ENCODE results near the gene PDZD8. TPM values are rescaled to one million over a fixed set of nuclear protein-coding genes. Genes with fewer than 3 reads are reported as not detected.

Gene PDZD8
- polyA plus RNA-seq (ENCODE audit: insufficient read length in 3 of 3), result 10 to 100 TPM; 39.7 to 46.1 (median 41.1) TPM
- long read RNA-seq, donor 1, full-length matches to known transcripts, result 6 of 14 reads
- long read RNA-seq, donor 1, partial matches to known transcripts, result 8 of 14 reads
- long read RNA-seq, donor 1, other reads (novel, unspliced or antisense), result 0 of 14 reads
- long read RNA-seq, donor 2, full-length matches to known transcripts, result 8 of 8 reads
- long read RNA-seq, donor 2, partial matches to known transcripts, result 0 of 8 reads
- long read RNA-seq, donor 2, other reads (novel, unspliced or antisense), result 0 of 8 reads
- long read RNA-seq, donor 3, full-length matches to known transcripts, result 9 of 32 reads
- long read RNA-seq, donor 3, partial matches to known transcripts, result 23 of 32 reads
- long read RNA-seq, donor 3, other reads (novel, unspliced or antisense), result 0 of 32 reads
- long read RNA-seq, donor 4, full-length matches to known transcripts, result 6 of 12 reads
- long read RNA-seq, donor 4, partial matches to known transcripts, result 6 of 12 reads
- long read RNA-seq, donor 4, other reads (novel, unspliced or antisense), result 0 of 12 reads
- long read RNA-seq, donor 5, result 0 reads
- long read RNA-seq, donor 6, full-length matches to known transcripts, result 5 of 15 reads
- long read RNA-seq, donor 6, partial matches to known transcripts, result 10 of 15 reads
- long read RNA-seq, donor 6, other reads (novel, unspliced or antisense), result 0 of 15 reads
- long read RNA-seq, donor 7, full-length matches to known transcripts, result 8 of 15 reads
- long read RNA-seq, donor 7, partial matches to known transcripts, result 7 of 15 reads
- long read RNA-seq, donor 7, other reads (novel, unspliced or antisense), result 0 of 15 reads
- long read RNA-seq, donor 8, full-length matches to known transcripts, result 15 of 37 reads
- long read RNA-seq, donor 8, partial matches to known transcripts, result 22 of 37 reads
- long read RNA-seq, donor 8, other reads (novel, unspliced or antisense), result 0 of 37 reads
- long read RNA-seq, donor 9, full-length matches to known transcripts, result 7 of 17 reads
- long read RNA-seq, donor 9, partial matches to known transcripts, result 10 of 17 reads
- long read RNA-seq, donor 9, other reads (novel, unspliced or antisense), result 0 of 17 reads
- long read RNA-seq, donor 10, full-length matches to known transcripts, result 11 of 20 reads
- long read RNA-seq, donor 10, partial matches to known transcripts, result 9 of 20 reads
- long read RNA-seq, donor 10, other reads (novel, unspliced or antisense), result 0 of 20 reads
- long read RNA-seq, donor 11, full-length matches to known transcripts, result 11 of 17 reads
- long read RNA-seq, donor 11, partial matches to known transcripts, result 6 of 17 reads
- long read RNA-seq, donor 11, other reads (novel, unspliced or antisense), result 0 of 17 reads
- long read RNA-seq, donor 12, result 0 reads
- long read RNA-seq, donor 13, result 0 reads
- long read RNA-seq, donor 14, full-length matches to known transcripts, result 1 of 7 reads
- long read RNA-seq, donor 14, partial matches to known transcripts, result 6 of 7 reads
- long read RNA-seq, donor 14, other reads (novel, unspliced or antisense), result 0 of 7 reads
- long read RNA-seq, donor 15, partial matches to known transcripts, result 7 of 7 reads
- long read RNA-seq, donor 15, other reads (novel, unspliced or antisense), result 0 of 7 reads
- long read RNA-seq, donor 16, full-length matches to known transcripts, result 23 of 58 reads
- long read RNA-seq, donor 16, partial matches to known transcripts, result 35 of 58 reads
- long read RNA-seq, donor 16, other reads (novel, unspliced or antisense), result 0 of 58 reads

DNA sequence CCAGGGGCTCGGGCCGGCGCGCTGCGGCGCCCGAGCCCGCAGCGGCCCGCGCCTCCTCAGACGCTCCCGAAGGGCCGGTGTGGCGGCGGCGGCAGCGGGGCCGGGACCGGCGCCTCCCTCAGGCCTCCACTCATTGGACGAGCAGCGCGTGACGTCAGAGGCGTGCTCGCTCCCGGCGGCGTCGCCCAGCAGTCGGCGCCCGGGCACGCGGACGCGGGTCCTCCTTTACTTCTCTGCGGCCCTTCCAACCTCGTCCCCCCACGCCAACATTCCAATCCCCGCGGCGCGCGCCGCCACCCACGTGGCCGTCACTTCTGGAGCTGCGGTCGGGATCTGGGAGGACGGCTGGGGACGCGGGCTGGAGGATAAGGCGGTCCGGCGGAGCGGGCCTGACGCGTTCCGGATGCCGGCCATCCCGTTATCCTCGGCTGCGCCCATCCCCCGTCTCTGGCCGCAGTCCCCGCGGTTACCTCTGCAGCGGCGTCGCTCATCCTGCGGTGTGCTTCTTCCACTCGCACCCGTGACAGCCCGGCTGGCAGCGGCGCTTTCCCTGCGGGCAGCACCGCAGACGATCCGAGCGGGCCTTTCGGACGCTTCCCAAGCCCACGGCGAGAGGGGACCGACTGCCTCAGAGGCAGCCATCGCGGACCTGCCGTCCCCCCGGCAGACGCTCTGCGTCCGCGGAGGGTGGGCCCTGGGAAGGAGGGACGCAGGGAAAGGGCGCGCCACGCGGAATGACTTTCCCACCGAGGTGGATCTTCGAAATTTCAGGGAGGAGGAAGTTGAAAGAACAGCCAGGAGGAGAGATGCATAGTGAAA lies at the start of gene PDZD8:
PDZD8 (minus strand) TSS at position 81 of the 819 bp plus-strand sequence. CDS start 213 bp downstream, outside the sequence.
- DNase-seq (ENCODE audit: extremely low read depth in 1 of 11, low read depth in 9 of 11, low spot score in 4 of 11), result peak; percentile 89 to 95 (median 94)

- no peak for DNase-seq (ENCODE audit: extremely low read depth in 1 of 11, low read depth in 9 of 11, low spot score in 4 of 11)
These were observed 48.9 kb upstream of the PDZD8 start for GRCh38 chr10:117424171-117424570.

- DNase-seq (ENCODE audit: extremely low read depth in 1 of 11, low read depth in 9 of 11, low spot score in 4 of 11), result no peak
These were observed 46.7 kb upstream of the PDZD8 start for GRCh38 chr10:117421985-117422384.

DNA sequence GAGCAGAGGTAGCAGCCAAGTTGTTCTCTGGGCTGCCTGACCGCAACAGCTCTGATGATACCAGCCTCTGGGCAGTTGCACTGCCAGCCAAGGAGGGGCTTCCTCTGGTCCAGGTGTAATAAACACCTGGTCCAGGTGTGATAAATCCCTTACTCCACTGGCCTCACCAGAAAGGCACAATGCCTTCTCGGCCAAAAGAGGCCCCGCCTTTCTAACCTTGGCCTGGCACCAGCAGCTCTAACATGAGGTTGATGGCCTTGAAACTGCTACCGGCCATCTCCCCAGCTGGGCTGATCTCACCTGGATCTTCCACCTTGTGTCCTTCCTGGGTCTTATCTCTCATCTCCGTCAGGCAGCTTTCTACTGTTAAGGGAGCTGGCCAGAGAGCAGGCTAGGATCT lies 45.5 kb upstream of the PDZD8 start:
- DNase-seq (ENCODE audit: extremely low read depth in 1 of 11, low read depth in 9 of 11, low spot score in 4 of 11), result no peak

DNA sequence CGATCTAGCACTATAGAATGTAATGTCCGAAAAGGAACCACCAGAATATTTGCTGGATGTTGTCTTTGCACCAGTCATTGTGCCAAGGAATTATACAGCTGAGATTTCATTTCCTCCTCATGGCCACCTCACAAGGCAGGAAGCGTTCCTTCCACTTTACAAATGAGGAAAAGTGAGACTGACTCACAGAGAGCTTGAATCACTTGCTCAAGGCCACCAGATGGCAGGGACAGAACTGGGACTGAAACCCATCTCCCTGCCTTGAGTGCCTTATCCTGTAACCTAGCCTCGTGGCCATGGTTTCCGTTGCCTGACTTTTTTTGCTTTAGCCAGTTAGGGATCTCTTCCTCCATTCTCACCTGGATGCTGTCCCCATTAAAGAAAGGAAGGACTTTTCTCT lies 44.7 kb upstream of the PDZD8 start:
- no peak for DNase-seq (ENCODE audit: extremely low read depth in 1 of 11, low read depth in 9 of 11, low spot score in 4 of 11)

DNA sequence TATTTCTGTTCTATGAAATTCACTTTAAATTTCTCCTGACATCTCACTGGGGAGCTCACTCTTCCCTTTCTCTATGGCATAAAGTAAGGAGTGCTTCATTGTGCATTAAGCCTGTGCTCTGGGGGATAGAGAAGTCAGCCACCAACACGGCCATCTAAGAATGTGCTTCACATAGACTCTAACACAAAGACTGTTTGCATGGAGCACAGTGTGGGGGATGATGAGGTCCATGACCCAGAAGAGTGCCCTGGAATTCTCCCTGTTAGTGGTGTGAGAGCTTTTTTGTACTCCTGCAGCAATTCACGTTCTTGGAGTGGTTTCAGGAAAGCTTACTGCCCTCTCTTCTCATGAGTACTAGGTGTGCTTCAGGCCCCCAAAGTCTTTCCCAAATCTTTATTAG lies 43.9 kb upstream of the PDZD8 start:
- no peak for DNase-seq (ENCODE audit: extremely low read depth in 1 of 11, low read depth in 9 of 11, low spot score in 4 of 11)

GRCh38 chr10:117418121-117418520 lies 42.9 kb upstream of the PDZD8 start:
- DNase-seq (ENCODE audit: extremely low read depth in 1 of 11, low read depth in 9 of 11, low spot score in 4 of 11), result no peak

DNA sequence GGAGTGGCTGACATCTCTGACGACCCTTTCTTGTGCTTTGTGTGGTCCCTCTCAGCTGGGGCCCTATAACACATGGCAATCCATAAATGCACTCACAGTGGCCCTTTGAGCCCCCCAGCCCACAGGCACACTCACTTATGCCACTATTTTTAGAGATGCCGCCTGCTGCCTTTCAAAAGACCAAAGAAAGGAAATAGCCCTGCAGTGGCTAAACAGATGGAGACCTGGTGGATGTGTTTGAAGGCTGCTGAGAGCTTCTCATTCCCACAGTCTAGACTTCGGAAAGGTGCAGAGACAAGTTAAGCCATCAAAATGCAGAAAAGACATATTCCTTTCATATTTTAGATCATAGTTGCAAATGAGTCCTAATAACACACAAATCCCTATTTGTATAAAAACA lies 42.0 kb upstream of the PDZD8 start:
- DNase-seq (ENCODE audit: extremely low read depth in 1 of 11, low read depth in 9 of 11, low spot score in 4 of 11), result no peak

GRCh38 chr10:117413928-117414618 lies 38.8 kb upstream of the PDZD8 start:
- no peak for DNase-seq (ENCODE audit: extremely low read depth in 1 of 11, low read depth in 9 of 11, low spot score in 4 of 11)

DNA sequence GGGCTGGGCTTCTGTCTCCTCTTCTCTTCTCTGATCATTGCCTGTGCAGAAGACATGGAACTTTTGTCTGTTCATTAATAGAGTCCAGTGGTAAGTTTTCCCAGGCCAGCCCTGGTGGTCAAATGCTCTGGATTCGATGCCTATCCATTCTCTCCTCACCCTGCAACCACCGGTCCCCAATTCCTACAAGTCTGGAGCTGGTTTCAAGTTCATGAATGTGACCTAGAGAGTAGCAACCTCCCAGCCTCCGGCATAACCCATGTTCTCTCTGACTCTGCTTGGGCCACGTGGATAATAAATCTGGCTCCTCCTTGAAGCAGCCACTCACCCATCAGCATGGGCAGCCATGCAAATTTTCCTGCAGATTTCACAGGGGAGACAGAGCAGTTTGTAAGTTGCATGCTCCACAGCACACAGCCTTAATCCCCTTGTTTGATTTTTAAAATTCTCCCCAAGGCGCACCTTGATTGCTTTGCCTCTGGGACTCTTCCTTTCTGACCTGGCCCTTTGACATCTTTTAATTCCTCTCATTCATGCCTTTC lies 37.3 kb upstream of the PDZD8 start:
- no peak for DNase-seq (ENCODE audit: extremely low read depth in 1 of 11, low read depth in 9 of 11, low spot score in 4 of 11)

GRCh38 chr10:117411479-117412399 lies 36.5 kb upstream of the PDZD8 start:
- no peak for DNase-seq (ENCODE audit: extremely low read depth in 1 of 11, low read depth in 9 of 11, low spot score in 4 of 11)

- no peak for DNase-seq (ENCODE audit: extremely low read depth in 1 of 11, low read depth in 9 of 11, low spot score in 4 of 11)
These were observed 35.3 kb upstream of the PDZD8 start for GRCh38 chr10:117410557-117410956.

DNA sequence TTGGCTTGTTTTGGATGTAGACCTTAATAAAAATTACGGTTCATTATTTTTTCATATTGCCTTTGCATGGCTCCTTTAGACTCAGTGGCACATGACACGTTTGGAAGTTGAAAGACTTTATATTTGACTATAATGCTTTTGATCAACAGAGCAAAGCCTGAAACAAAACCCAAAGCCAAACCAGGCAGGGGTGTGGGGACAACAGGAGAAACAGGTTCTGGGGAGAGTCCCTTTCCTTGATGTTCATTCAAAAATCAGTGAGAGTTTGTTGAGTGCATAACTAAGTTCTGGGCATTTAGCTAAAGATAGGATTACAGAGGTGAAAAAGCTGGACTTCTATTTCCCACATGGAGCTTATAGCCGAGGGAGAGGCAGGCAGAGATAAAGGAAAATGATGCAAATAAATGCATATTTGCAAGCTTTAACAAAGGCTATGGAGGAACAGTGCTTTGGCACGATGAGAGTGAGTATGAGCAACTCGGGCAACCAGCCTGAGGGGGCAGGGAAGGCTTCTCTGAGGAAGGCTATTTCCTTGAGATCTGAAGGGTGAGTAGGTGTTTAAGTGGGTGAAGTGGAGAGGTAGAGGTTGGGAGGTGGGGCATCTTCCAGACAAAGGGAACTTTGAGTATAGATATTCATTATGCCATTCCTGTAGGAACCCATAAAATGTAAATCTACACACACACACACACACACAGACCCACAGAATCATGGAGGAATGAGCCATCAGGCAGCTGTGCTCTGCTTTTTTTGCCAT lies 34.5 kb upstream of the PDZD8 start:
- peak in 1 of 11 donors; percentile 5 for DNase-seq (ENCODE audit: extremely low read depth in 1 of 11, low read depth in 9 of 11, low spot score in 4 of 11)

DNA sequence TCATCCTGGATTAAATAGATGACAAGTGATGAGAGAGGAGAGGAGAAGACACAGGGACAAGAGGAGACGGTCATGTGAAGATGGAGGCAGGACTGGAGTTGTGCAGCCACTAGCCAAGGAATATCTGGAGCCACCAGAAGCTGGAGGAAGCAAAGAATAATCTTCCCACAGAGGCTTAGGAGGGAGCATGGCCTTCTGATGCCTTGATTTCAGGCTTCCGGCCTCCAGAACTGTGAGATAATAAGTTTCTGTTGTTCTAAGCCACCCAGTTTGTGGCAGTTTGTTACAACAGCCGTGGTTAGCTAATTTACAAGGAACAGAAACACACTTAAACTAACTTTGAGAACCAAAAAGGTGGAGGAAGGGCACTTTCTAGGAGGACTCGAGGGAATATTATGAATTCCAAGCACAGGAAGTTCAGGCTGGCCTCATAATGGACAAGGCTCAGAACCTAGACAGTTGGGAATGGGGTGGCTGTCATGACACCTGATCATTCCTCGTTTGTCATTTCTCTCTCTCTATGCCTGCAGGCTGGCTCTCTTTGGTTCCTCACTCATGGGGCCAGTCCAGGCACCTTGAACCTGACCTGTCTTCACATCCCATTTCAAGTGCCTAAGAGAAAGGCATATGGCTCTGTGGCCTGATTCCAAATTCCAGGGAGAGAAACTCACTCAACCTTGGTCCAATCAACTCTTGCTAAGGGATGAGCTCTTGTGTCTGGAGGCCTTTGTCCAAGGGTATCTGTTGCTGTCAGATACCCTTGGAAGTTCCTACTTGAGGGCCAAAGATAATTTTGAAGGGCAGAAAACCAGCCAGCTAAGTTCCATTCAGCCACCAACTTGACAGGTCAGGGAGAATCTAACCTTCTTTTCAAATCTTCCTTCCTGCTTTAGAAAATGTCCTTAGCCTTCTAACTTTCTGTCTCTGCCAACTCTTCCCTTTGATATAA lies 33.5 kb upstream of the PDZD8 start:
- DNase-seq (ENCODE audit: extremely low read depth in 1 of 11, low read depth in 9 of 11, low spot score in 4 of 11), result no peak
